Osteoblast (primary cell): ENCODE measurements around the gene SH3RF2. TPM values are rescaled to one million over a fixed set of nuclear protein-coding genes. Genes with fewer than 3 reads are reported as not detected.

Source experiments
- DNase-seq: peaks from one replicate; pipeline ENCODE4 v3.0.0; 2011; ENCODE audit warnings: low spot score, mixed read lengths; ENCODE audit not compliant: insufficient read length; ENCODE audit errors: missing footprints
- H2AFZ ChIP-seq: 2 replicates; pipeline ENCODE4 v1.6.0; 2011; ENCODE audit warnings: mild to moderate bottlenecking, low read length
- H3K27ac ChIP-seq: 2 replicates; pipeline ENCODE4 v1.5.1; 2011; ENCODE audit warnings: mild to moderate bottlenecking, low read depth, low read length, moderate library complexity
- H3K27me3 ChIP-seq: 2 replicates; pipeline ENCODE4 v1.6.0; 2012; ENCODE audit warnings: mild to moderate bottlenecking, control low read depth, inconsistent platforms, low read length, moderate library complexity; ENCODE audit not compliant: insufficient read depth
- H3K36me3 ChIP-seq: 2 replicates; pipeline ENCODE4 v1.5.1; 2011; ENCODE audit warnings: mild to moderate bottlenecking, low read length, control low read depth, moderate library complexity; ENCODE audit not compliant: insufficient read depth
- H3K4me1 ChIP-seq: 2 replicates; pipeline ENCODE4 v1.5.1; 2011; ENCODE audit warnings: mild to moderate bottlenecking, low read length, control low read depth, moderate library complexity; ENCODE audit not compliant: insufficient read depth
- H3K4me2 ChIP-seq: 2 replicates; pipeline ENCODE4 v1.6.0; 2011; ENCODE audit warnings: mild to moderate bottlenecking, low read length; ENCODE audit not compliant: insufficient read depth
- H3K4me3 ChIP-seq: fragments of 200-600 bp; sonication (generic); 3 replicates; pipeline ENCODE4 v1.5.1; 2012; ENCODE audit warnings: mild to moderate bottlenecking, low read length, inconsistent platforms; ENCODE audit not compliant: insufficient read depth
- H3K79me2 ChIP-seq: 2 replicates; pipeline ENCODE4 v1.6.0; 2012; ENCODE audit warnings: mild to moderate bottlenecking, low read length, control low read depth, inconsistent platforms; ENCODE audit not compliant: insufficient read depth
- H3K9me3 ChIP-seq: 2 replicates; pipeline ENCODE4 v1.5.1; 2011; ENCODE audit warnings: low read depth, low read length, control low read depth
- H4K20me1 ChIP-seq: 2 replicates; pipeline ENCODE4 v1.6.0; 2012; ENCODE audit warnings: mild to moderate bottlenecking, low read length, control low read depth; ENCODE audit not compliant: insufficient read depth
- total RNA-seq: library from RNA; depleted of rRNA; stranded (reverse); fragments of >200 nt; gene quantifications from 2 replicates; pipeline ENCODE4 v1.2.3, GENCODE V29; 2012
- TF ChIP-seq, protein P1 (sequence below): IDR thresholded peaks from 2 replicates; pipeline ENCODE4 v1.5.1; 2011; ENCODE audit warnings: mild to moderate bottlenecking, low read depth, low read length, moderate library complexity; ENCODE audit errors: extremely low read depth

The SH3RF2 gene
- total RNA-seq, 1 donor: 4.0 TPM

DNA sequence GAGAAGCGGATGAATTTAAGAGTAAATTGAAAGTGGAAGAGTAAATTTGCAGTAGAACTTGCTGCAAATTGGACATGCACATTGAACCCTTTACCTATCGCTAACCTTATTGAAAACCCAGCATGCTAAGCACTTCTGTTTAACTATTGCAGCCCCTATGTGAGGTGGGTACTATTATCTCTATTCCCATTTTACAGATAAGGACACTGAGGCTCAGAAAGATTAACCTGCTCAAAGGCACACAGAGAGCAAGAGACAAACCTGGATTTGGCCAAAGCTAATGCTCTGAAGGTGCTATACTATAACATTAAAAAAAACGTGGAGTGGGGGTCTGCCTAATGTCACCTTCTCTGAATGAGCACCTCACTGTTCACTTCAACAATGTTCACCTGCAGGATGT lies 21.0 kb downstream of the SH3RF2 start:
- Histone ChIP-seq H3K27ac (no peak overlapping the region), H4K20me1 (no peaks in the 10 kb centered on the region), H3K4me1 (peaks cover 12% of the 10 kb centered on the region), H3K9me3 (no peaks in the 10 kb centered on the region), H3K79me2 (no peaks in the 10 kb centered on the region), H3K27me3 (no peaks in the 10 kb centered on the region), H3K4me3 (no peak overlapping the region), H2AFZ (no peak overlapping the region), H3K4me2 (no peak overlapping the region), H3K36me3 (no peaks in the 10 kb centered on the region)
- no peak for DNase-seq
- TF ChIP-seq, protein P1, sequence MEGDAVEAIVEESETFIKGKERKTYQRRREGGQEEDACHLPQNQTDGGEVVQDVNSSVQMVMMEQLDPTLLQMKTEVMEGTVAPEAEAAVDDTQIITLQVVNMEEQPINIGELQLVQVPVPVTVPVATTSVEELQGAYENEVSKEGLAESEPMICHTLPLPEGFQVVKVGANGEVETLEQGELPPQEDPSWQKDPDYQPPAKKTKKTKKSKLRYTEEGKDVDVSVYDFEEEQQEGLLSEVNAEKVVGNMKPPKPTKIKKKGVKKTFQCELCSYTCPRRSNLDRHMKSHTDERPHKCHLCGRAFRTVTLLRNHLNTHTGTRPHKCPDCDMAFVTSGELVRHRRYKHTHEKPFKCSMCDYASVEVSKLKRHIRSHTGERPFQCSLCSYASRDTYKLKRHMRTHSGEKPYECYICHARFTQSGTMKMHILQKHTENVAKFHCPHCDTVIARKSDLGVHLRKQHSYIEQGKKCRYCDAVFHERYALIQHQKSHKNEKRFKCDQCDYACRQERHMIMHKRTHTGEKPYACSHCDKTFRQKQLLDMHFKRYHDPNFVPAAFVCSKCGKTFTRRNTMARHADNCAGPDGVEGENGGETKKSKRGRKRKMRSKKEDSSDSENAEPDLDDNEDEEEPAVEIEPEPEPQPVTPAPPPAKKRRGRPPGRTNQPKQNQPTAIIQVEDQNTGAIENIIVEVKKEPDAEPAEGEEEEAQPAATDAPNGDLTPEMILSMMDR: no peak

DNA sequence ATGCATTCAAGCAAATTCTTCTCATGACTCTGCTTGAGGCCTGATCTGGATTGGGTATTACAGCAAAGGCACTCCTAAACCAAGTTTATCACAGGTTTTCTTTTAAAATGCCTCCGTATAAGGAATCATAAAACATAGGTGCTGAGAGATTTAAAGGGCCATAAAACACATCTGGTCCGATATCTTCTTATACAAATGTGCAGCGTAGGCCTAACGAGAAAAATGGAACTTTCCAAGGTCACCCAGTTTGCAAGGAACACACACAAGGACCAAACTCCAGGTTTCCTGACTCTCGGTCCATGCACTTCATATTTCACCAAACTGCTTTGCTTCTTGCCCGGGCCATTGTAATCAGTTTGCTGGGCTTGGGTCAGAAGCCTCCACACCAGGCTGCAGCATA lies 22.1 kb downstream of the SH3RF2 start:
- Histone ChIP-seq H3K27me3 (no peaks in the 10 kb centered on the region), H3K79me2 (no peaks in the 10 kb centered on the region), H3K4me2 (no peak overlapping the region), H3K4me1 (peaks cover 12% of the 10 kb centered on the region), H3K36me3 (no peaks in the 10 kb centered on the region), H3K9me3 (no peaks in the 10 kb centered on the region), H2AFZ (no peak overlapping the region), H4K20me1 (no peaks in the 10 kb centered on the region), H3K27ac (no peak overlapping the region), H3K4me3 (no peak overlapping the region)
- TF ChIP-seq, protein P1: no peak
- no peak for DNase-seq

DNA sequence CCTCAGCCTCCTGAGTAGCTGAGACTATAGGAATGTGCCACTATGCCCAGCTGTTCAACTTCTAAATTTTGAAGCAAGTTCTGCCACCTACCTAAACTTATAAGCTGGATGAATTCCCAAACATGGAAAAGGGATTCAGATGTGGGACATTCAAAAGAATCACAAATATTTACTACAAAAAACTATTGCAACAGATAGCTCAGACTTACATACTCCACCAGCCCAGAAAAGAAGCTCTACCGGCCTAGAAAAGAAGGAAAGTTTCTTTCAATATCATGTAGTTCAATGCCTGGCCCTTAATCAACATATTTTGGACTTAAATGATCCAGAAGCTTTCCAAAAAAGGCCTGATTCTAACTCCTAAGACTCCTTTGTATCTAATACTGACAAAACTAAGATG lies 23.8 kb downstream of the SH3RF2 start:
- TF ChIP-seq, protein P1: no peak
- Histone ChIP-seq H2AFZ (no peak overlapping the region), H3K27me3 (no peaks in the 10 kb centered on the region)

DNA sequence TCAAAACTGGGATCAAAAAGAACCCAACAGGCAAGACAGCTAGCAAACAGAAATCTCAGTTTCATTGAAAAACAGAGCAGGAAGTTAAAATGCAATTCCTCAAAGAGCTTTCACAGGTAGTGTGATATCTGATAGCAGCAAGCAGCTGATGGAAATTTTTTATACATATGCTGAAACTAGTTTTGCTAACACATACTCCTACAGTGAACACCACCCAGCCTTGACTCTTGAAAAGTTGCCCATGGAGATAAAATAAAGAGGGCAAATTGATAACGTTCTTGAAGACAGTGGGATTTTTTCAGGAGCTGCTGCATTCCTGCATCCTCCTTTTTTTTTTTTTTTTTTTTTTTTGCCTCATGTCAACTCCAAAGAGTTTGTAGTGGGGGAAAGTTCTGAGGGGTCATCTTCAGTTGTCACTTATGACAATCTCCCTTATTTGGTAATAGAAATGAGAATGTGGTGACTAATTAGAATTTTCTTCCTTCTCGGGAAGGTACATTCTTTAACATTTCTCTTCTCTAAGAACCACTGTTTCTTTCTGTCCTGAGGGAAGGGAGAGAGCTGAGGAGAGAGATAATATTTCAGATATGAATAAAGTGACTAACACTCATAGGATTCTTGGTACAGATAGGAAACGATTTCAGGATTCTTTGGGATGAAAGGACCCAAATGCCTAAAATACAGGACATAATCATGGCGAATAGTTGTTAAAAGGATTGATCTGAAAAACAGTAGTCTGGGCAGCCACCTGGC lies 24.6 kb downstream of the SH3RF2 start:
- TF ChIP-seq, protein P1: no peak
- H3K27me3 ChIP-seq: no peaks in the 10 kb centered on the region
- no peaks in the 10 kb centered on the region for H3K36me3 ChIP-seq
- DNase-seq: no peak
- H4K20me1 ChIP-seq: no peaks in the 10 kb centered on the region
- H3K27ac ChIP-seq: no peak overlapping the region
- H3K79me2 ChIP-seq: no peaks in the 10 kb centered on the region
- H3K9me3 ChIP-seq: no peaks in the 10 kb centered on the region
- H3K4me3 ChIP-seq: no peak overlapping the region
- H2AFZ ChIP-seq: no peak overlapping the region
- peaks cover 12% of the 10 kb centered on the region for H3K4me1 ChIP-seq
- H3K4me2 ChIP-seq: no peak overlapping the region

More for the DNA sequence above, 23.8 kb downstream of the SH3RF2 start:
- Histone ChIP-seq H3K27ac (no peak overlapping the region), H3K9me3 (no peaks in the 10 kb centered on the region), H3K4me1 (peaks cover 12% of the 10 kb centered on the region), H3K4me2 (no peak overlapping the region), H3K79me2 (no peaks in the 10 kb centered on the region), H4K20me1 (no peaks in the 10 kb centered on the region), H3K36me3 (no peaks in the 10 kb centered on the region), H3K4me3 (no peak overlapping the region)
- no peak for DNase-seq
